GM12801 (cell line): ENCODE results near the gene NMB.

Source experiments
- TF ChIP-seq, protein P1 (sequence below): IDR thresholded peaks from one replicate; pipeline ENCODE4 v1.5.1; 2011; ENCODE audit warnings: control low read depth; ENCODE audit not compliant: insufficient read length; ENCODE audit errors: extremely low read depth

Gene NMB

GRCh38 chr15:84666373-84666772 lies 8.4 kb upstream of the NMB start:
- TF ChIP-seq, protein P1, sequence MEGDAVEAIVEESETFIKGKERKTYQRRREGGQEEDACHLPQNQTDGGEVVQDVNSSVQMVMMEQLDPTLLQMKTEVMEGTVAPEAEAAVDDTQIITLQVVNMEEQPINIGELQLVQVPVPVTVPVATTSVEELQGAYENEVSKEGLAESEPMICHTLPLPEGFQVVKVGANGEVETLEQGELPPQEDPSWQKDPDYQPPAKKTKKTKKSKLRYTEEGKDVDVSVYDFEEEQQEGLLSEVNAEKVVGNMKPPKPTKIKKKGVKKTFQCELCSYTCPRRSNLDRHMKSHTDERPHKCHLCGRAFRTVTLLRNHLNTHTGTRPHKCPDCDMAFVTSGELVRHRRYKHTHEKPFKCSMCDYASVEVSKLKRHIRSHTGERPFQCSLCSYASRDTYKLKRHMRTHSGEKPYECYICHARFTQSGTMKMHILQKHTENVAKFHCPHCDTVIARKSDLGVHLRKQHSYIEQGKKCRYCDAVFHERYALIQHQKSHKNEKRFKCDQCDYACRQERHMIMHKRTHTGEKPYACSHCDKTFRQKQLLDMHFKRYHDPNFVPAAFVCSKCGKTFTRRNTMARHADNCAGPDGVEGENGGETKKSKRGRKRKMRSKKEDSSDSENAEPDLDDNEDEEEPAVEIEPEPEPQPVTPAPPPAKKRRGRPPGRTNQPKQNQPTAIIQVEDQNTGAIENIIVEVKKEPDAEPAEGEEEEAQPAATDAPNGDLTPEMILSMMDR = no peak

DNA sequence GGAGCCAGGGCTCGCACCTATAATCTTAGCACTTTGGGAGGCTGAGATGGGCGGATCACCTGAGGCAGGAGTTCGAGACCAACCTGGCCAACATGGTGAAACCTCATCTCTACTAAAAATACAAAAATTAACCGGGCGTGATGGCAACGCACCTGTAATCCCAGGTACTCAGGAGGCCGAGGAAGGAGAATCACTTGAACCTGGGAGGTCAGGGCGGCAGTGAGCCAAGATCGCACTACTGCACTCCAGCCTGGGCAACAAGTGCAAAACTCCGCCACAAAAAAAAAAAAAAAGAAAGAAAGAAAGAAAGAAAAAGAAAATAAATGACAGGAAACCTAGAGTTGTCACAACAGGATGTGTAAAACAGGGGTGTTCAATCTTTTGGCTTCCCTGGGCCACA lies 3.0 kb upstream of the NMB start:
- TF ChIP-seq, protein P1 = no peak

- TF ChIP-seq, protein P1 = no peak
These were observed 2.1 kb upstream of the NMB start for GRCh38 chr15:84659904-84660781.

DNA sequence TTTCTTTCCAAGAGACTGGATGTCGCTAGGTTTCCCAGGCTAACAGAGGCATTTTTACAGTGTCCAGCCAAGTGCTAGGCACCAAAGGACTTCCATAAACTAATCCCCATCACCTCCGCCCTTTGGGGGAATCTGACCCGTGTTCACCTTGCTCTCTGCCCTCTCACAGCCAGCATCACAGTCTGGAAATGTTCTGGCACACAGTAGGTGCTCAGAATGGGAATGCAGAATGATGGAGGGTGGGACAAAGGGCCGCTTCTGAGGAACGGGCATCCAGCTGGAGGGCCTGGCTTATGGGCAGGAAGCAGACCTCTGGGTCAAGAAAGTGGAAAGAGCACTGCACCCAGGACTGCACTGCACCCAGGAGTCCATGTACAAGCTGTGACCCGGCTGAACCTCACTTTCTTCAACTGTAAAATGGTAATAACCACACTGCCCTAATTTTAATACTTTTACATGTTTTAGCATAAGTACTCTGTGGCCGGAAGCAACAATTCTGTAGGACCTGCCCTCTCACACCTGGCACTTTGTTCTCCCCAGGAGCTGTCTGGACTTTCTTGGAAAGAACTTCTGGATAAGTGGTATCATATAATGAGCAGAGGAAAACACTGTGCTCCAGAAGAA lies 901 bp upstream of the NMB start:
- TF ChIP-seq, protein P1 = no peak

GRCh38 chr15:84657748-84658079 lies 285 bp downstream of the NMB start:
- TF ChIP-seq, protein P1 = no peak

DNA sequence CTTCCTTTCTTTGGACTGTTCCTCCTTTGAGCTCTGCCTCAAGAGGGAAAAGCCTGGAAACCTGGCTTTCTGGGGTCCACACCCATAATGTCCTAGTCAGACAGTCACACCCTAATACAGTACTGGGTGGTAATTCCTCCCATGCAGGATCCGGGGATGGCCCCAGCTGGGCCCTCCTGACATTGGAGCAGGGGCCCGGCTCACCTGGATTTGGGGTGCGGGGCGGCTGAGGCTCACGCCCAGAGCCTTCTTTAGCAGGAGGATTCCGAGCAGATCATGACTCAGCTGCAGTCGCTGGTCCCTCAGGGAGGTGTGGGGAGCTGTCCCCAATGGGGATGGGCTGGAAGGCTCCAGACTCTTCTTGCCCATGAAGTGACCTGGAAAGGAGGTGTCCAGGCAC lies 1.0 kb downstream of the NMB start:
- TF ChIP-seq, protein P1 = no peak

GRCh38 chr15:84654689-84655453 lies 3.1 kb downstream of the NMB start:
- TF ChIP-seq, protein P1 = no peak
